SU-DHL-6 (cell line): ENCODE data around the gene SPRY2.

Experiments
- H2AFZ ChIP-seq: fragments of 200-600 bp; sonication (generic); 2 replicates; pipeline ENCODE4 v1.6.1; 2014; ENCODE audit warnings: low read depth, mild to moderate bottlenecking, moderate library complexity, mixed read lengths, antibody characterized with exemption, low read length; ENCODE audit not compliant: severe bottlenecking
- H3F3A ChIP-seq: fragments of 200-600 bp; shearing (Covaris generic); 2 replicates; pipeline ENCODE4 v1.6.0; 2016; ENCODE audit warnings: antibody characterized with exemption, mild to moderate bottlenecking; ENCODE audit not compliant: insufficient read depth
- H3K27ac ChIP-seq: fragments of 200-600 bp; sonication (generic); 2 replicates; pipeline ENCODE4 v1.5.1; 2016; ENCODE audit warnings: low read depth, mild to moderate bottlenecking, low read length, moderate library complexity, mixed read lengths
- H3K27me3 ChIP-seq: fragments of 200-600 bp; sonication (generic), shearing (Covaris generic); 2 replicates; pipeline ENCODE4 v1.6.0; 2014; ENCODE audit warnings: mild to moderate bottlenecking, low read length
- H3K36me3 ChIP-seq: fragments of 200-600 bp; sonication (generic); 2 replicates; pipeline ENCODE4 v1.6.1; 2014; ENCODE audit warnings: mild to moderate bottlenecking, low read length, mixed read lengths
- H3K4me2 ChIP-seq: fragments of 300-600, 200-600 bp; shearing (Covaris generic), sonication (generic); 2 replicates; pipeline ENCODE4 v1.6.0; 2014; ENCODE audit warnings: low read length, low read depth, mild to moderate bottlenecking; ENCODE audit not compliant: poor library complexity, severe bottlenecking
- H3K4me3 ChIP-seq: fragments of 200-600 bp; sonication (generic); 2 replicates; pipeline ENCODE4 v1.5.1; 2014; ENCODE audit warnings: antibody characterized with exemption, low read length, mild to moderate bottlenecking, mixed read lengths; ENCODE audit not compliant: insufficient read depth, poor library complexity, severe bottlenecking
- H3K79me2 ChIP-seq: fragments of 200-600 bp; sonication (generic); 2 replicates; pipeline ENCODE4 v1.6.1; 2014; ENCODE audit warnings: mild to moderate bottlenecking, low read length, moderate library complexity; ENCODE audit not compliant: insufficient read depth
- H3K9ac ChIP-seq: fragments of 200-600 bp; sonication (generic); 2 replicates; pipeline ENCODE4 v1.7.0; 2014; ENCODE audit warnings: mild to moderate bottlenecking, low read length
- H3K9me2 ChIP-seq: fragments of 200-600 bp; sonication (generic); replicated peaks from 2 replicates; pipeline ENCODE4 v1.6.1; 2014; ENCODE audit warnings: low read length; ENCODE audit not compliant: insufficient read depth
- H3K9me3 ChIP-seq: fragments of 200-600 bp; sonication (generic); 2 replicates; pipeline ENCODE4 v1.6.1; 2014; ENCODE audit warnings: low read length, mixed read lengths; ENCODE audit not compliant: insufficient read depth
- H4K20me1 ChIP-seq: fragments of 200-600 bp; sonication (generic); 2 replicates; pipeline ENCODE4 v1.6.1; 2014; ENCODE audit warnings: low read depth, mild to moderate bottlenecking, antibody characterized with exemption, low read length, moderate library complexity, mixed read lengths
- CTCF ChIP-seq: fragments of 200-600 bp; sonication (generic); IDR thresholded peaks from one replicate; pipeline ENCODE4 v1.5.1; 2017; ENCODE audit warnings: antibody characterized with exemption, mild to moderate bottlenecking, low read length, moderate library complexity; ENCODE audit not compliant: insufficient read depth, poor library complexity, severe bottlenecking
- EZH2phosphoT487 ChIP-seq: fragments of 200-600 bp; sonication (generic), shearing (Covaris generic); conservative IDR thresholded peaks from 2 replicates; pipeline ENCODE4 v1.6.1; 2018; ENCODE audit warnings: mild to moderate bottlenecking, antibody characterized with exemption, low read length, moderate library complexity, mixed read lengths

Gene SPRY2

DNA sequence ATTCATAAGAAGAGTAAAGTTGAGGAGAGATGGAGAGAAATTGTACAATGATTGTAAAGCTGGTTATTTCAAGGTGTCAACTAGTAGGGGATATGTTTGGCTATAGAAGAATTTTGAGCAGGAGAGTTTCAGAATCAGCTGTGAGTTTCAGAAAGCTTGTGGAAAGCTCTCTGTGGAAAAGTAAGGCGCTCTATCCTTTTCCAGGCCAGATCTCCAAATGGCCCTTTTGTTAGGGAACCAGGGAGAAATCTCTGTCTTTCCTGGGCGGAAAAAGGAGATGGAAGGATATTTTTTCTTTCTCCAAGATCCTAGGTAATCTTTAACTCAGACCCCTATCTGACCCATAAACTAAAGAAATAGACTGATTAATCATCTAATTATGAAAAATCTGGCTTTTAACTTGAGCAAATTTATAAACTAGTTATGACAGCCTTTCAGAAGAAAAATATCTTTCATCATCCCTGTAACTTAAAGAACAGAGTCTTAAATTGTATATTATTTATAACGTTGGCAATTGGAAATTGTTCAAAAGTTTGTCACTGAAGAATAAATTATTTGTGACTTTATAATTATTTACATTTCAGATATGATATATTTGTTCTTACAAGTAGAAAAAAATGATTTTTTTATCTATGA is 34.5 kb downstream of the SPRY2 start:
- Histone ChIP-seq H3K9ac (no peak overlapping the region), H3K79me2 (no peaks in the 10 kb centered on the region), H3K4me2 (no peak overlapping the region), H3K9me3 (no peaks in the 10 kb centered on the region), H4K20me1 (no peaks in the 10 kb centered on the region), H3K36me3 (no peaks in the 10 kb centered on the region), H2AFZ (no peak overlapping the region), H3K9me2 (no peaks in the 10 kb centered on the region), H3K27me3 (no peaks in the 10 kb centered on the region), H3K27ac (no peak overlapping the region), H3F3A (no peaks in the 10 kb centered on the region), H3K4me3 (no peak overlapping the region)
- TF ChIP-seq EZH2phosphoT487 (no peak), CTCF (no peak)

DNA sequence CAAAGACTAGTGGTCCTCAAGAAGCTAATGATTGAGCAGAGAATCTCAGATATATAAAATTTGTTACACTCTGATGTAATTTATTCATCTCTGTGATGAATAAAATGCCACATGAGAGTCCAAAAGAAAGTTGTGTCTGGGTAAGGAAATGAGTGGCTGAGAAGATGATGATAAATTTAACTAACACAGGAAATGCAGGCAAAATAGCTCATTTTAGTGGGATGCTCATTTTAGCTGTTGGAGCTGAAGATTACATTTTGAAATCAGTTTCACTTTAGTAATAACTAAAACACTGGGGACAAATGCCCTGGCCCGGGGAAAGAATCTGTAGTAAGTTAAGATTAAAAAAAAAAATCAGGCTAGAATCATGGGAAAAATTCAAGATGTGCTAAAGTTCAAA is 35.2 kb downstream of the SPRY2 start:
- Histone ChIP-seq H3K9me3 (no peaks in the 10 kb centered on the region), H3F3A (no peaks in the 10 kb centered on the region), H3K27ac (no peak overlapping the region), H3K36me3 (no peaks in the 10 kb centered on the region), H3K27me3 (no peaks in the 10 kb centered on the region), H3K4me2 (no peak overlapping the region), H2AFZ (no peak overlapping the region), H3K4me3 (no peak overlapping the region), H3K9ac (no peak overlapping the region), H3K9me2 (no peaks in the 10 kb centered on the region), H4K20me1 (no peaks in the 10 kb centered on the region), H3K79me2 (no peaks in the 10 kb centered on the region)
- TF ChIP-seq CTCF = no peak

- Histone ChIP-seq H3K36me3 (no peaks in the 10 kb centered on the region), H3K27ac (no peak overlapping the region), H3K4me3 (no peak overlapping the region), H3K79me2 (no peaks in the 10 kb centered on the region), H3K27me3 (no peaks in the 10 kb centered on the region), H3K9ac (no peak overlapping the region), H4K20me1 (no peaks in the 10 kb centered on the region), H3K9me2 (no peaks in the 10 kb centered on the region), H3F3A (no peaks in the 10 kb centered on the region), H3K9me3 (no peaks in the 10 kb centered on the region), H3K4me2 (no peak overlapping the region), H2AFZ (no peak overlapping the region)
- TF ChIP-seq CTCF (no peak), EZH2phosphoT487 (no peak)
Measured at GRCh38 chr13:80303225-80303811, 37.6 kb downstream of the SPRY2 start.
